Activated CD4-positive, alpha-beta memory T cell treated with anti-CD3 and anti-CD28 coated beads for 36 hours (primary cell): ENCODE data around the gene MUC5AC. TPM values are rescaled to one million over a fixed set of nuclear protein-coding genes. Genes with fewer than 3 reads are reported as not detected.
"Not testable (repeated sequence)": the region's sequence is repeated elsewhere in the genome, so short reads cannot be mapped to it uniquely, and the experiment has no call there.

Source experiments
- CTCF ChIA-PET: fragments of 350-600 bp; sonication (Branson Sonifier 250); formaldehyde crosslinking; loops from one replicate; lab custom pipeline; 2021; ENCODE audit warnings: antibody characterized with exemption, inconsistent platforms; lab: Charles Lee
- POLR2A ChIA-PET: fragments of 350-600 bp; sonication (Branson Sonifier 250); formaldehyde crosslinking; loops from one replicate; lab custom pipeline; 2021; ENCODE audit warnings: antibody characterized with exemption; lab: Charles Lee
- DNase-seq: peaks from one replicate; pipeline ENCODE4 v3.0.0-alpha.2; 2020
- H3K27ac Mint-ChIP-seq: one replicate; pipeline ENCODE4 v1.8.0; 2021; ENCODE audit warnings: mixed read lengths
- H3K27me3 Mint-ChIP-seq: one replicate; pipeline ENCODE4 v1.8.0; 2021; ENCODE audit warnings: mixed read lengths
- H3K36me3 Mint-ChIP-seq: one replicate; pipeline ENCODE4 v1.8.0; 2021; ENCODE audit warnings: mixed read lengths
- H3K4me1 Mint-ChIP-seq: one replicate; pipeline ENCODE4 v1.8.0; 2021; ENCODE audit warnings: low read depth, mixed read lengths
- H3K4me3 Mint-ChIP-seq: one replicate; pipeline ENCODE4 v1.8.0; 2021; ENCODE audit warnings: mild to moderate bottlenecking, mixed read lengths
- H3K9me3 Mint-ChIP-seq: one replicate; pipeline ENCODE4 v1.8.0; 2021; ENCODE audit warnings: mixed read lengths
- intact Hi-C: fragments of 100-400 bp; cut with micrococcal nuclease; formaldehyde crosslinking; loops from one replicate; pipeline ENCODE4 v1.15.1; 2023
- total RNA-seq, 2 experiments: library from RNA; stranded (reverse); gene quantifications; one replicate each; pipeline ENCODE4 v1.2.3, GENCODE V29; 2021

MUC5AC gene, protein sequence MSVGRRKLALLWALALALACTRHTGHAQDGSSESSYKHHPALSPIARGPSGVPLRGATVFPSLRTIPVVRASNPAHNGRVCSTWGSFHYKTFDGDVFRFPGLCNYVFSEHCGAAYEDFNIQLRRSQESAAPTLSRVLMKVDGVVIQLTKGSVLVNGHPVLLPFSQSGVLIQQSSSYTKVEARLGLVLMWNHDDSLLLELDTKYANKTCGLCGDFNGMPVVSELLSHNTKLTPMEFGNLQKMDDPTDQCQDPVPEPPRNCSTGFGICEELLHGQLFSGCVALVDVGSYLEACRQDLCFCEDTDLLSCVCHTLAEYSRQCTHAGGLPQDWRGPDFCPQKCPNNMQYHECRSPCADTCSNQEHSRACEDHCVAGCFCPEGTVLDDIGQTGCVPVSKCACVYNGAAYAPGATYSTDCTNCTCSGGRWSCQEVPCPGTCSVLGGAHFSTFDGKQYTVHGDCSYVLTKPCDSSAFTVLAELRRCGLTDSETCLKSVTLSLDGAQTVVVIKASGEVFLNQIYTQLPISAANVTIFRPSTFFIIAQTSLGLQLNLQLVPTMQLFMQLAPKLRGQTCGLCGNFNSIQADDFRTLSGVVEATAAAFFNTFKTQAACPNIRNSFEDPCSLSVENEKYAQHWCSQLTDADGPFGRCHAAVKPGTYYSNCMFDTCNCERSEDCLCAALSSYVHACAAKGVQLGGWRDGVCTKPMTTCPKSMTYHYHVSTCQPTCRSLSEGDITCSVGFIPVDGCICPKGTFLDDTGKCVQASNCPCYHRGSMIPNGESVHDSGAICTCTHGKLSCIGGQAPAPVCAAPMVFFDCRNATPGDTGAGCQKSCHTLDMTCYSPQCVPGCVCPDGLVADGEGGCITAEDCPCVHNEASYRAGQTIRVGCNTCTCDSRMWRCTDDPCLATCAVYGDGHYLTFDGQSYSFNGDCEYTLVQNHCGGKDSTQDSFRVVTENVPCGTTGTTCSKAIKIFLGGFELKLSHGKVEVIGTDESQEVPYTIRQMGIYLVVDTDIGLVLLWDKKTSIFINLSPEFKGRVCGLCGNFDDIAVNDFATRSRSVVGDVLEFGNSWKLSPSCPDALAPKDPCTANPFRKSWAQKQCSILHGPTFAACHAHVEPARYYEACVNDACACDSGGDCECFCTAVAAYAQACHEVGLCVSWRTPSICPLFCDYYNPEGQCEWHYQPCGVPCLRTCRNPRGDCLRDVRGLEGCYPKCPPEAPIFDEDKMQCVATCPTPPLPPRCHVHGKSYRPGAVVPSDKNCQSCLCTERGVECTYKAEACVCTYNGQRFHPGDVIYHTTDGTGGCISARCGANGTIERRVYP (N-terminal part only)
- total RNA-seq, result not detected

DNA sequence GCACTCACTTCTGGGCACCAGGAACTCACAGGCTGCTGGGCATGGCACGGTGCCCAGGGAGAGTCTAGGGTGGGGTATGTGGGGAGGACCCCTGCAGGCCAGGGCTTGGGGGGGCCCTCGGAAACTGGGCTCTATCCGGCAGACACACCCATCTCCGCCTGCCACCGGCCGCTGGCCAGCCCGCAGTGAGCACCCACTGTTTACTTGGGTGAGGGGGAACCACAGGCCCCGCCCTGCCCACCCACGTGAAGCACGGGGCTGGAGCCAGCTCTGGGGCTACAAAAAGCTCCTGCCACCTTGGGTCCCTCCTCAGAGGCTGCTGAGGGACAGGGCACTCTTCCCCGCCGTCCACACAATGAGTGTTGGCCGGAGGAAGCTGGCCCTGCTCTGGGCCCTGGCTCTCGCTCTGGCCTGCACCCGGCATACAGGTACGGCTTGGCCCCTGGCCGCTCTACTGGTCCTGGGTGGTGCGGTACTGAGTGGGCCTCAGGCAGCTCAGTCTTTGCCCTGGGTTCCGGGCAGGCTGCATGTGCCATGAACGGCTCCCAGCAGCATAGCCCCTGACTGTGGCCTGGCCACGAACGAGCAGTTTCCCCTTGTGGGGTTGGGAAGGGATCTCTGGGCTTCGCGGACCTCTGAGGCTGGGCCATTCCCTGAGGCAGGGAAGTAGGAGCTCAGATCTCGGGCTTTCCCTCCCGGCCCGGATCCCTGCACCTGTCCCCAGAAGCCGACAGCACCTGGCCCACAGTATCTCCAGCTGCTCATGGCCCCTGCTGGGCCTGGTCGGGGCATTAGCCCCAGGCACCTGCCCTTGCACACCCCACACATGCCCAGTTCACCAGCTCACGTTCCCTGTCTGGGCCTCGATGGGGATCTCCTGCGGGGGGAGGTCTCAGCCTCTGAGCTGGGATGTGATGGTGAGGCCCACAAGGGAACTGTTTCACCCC, at the start of gene MUC5AC:
MUC5AC (plus strand) TSS at position 309 of the 947 bp plus-strand sequence; CDS start at position 356, 47 bp downstream.
- no peaks in the 10 kb centered on the region for H3K9me3 Mint-ChIP-seq
- no peak within 1 kb of the TSS for H3K27ac Mint-ChIP-seq
- H3K4me1 Mint-ChIP-seq, result no peaks in the 10 kb centered on the region
- H3K27me3 Mint-ChIP-seq, result peaks cover 1% of the 10 kb centered on the region
- H3K4me3 Mint-ChIP-seq, result no peak within 1 kb of the TSS
- no peaks in the 10 kb centered on the region for H3K36me3 Mint-ChIP-seq
- ChIA-PET CTCF (no interaction called here), POLR2A (no interaction called here)
- intact Hi-C loops, result no loop called here
- peak; percentile 7 for DNase-seq

DNA sequence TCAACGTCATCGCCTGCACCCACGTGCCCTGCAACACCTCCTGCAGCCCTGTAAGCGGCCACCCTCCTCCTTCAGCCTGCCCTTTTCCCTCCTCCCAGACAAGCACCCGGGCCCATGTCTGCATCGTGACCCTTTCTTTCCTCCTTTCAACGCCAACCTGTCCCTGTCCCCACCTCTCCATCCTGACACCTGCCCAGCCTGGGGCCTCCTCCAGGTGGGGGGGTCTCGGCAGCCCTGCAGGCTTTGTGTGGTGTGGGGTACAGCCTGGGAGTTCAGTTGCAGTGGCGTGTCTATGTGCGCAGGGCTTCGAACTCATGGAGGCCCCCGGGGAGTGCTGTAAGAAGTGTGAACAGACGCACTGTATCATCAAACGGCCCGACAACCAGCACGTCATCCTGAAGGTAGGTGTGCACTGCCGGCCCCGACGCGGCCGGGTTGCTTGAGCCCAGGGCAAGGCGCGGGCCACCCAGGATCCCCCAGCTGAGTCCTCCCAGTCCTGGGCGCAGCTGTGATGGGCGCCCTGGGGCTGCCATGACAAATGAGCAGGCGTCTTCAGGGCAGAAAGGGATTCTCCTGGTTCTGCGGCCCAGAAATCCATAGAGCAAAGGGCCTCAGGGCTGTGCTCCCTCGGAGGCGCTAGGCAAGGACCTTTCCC, 49.4 kb upstream of the MUC5AC start:
- no peak overlapping the region for H3K27ac Mint-ChIP-seq
- no peak overlapping the region for H3K4me3 Mint-ChIP-seq
- intact Hi-C loops, result no loop called here
- H3K4me1 Mint-ChIP-seq, result no peaks in the 10 kb centered on the region
- CTCF ChIA-PET, result no interaction called here
- no peak for DNase-seq
- POLR2A ChIA-PET, result no interaction called here
- no peaks in the 10 kb centered on the region for H3K9me3 Mint-ChIP-seq
- H3K27me3 Mint-ChIP-seq, result peaks cover 2% of the 10 kb centered on the region
- no peaks in the 10 kb centered on the region for H3K36me3 Mint-ChIP-seq

DNA sequence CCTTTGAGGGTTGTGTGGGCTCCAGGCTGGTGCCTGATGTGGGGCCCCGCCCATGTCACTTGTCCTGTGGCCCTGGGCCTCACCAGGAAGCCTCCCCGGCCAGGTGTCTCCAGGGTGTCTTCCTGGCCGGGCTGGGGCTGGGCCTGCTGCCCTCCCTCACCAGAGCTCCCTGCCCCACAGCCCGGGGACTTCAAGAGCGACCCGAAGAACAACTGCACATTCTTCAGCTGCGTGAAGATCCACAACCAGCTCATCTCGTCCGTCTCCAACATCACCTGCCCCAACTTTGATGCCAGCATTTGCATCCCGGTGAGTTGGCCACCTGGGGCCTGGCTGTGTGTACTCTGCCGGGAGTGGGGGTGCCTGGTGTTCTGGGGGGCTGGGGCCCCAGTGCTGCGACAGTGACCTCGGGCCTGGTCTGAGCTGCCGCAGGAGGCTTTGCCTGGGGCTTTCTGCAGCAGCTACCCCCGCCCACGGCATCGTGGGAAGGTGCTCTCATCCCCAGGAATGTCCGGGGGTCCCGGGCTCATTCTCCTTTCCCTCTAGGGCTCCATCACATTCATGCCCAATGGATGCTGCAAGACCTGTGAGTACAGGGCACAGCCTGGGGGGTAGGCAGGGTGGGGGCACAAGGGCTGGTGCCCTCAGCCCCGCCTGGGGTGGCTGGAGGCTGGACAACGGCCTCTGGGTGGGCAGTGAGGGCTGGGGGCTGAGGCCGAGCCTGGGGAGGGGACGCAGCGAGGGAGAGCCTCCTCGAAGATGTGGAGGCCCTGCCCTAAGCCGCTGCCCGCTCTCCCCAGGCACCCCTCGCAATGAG, 48.4 kb upstream of the MUC5AC start:
- Mint-ChIP-seq H3K27me3 (peaks cover 2% of the 10 kb centered on the region), H3K36me3 (no peaks in the 10 kb centered on the region), H3K4me1 (no peaks in the 10 kb centered on the region), H3K4me3 (no peak overlapping the region), H3K9me3 (no peaks in the 10 kb centered on the region), H3K27ac (no peak overlapping the region)
- ChIA-PET CTCF (no interaction called here), POLR2A (no interaction called here)
- DNase-seq, result no peak
- intact Hi-C loops, result no loop called here

DNA sequence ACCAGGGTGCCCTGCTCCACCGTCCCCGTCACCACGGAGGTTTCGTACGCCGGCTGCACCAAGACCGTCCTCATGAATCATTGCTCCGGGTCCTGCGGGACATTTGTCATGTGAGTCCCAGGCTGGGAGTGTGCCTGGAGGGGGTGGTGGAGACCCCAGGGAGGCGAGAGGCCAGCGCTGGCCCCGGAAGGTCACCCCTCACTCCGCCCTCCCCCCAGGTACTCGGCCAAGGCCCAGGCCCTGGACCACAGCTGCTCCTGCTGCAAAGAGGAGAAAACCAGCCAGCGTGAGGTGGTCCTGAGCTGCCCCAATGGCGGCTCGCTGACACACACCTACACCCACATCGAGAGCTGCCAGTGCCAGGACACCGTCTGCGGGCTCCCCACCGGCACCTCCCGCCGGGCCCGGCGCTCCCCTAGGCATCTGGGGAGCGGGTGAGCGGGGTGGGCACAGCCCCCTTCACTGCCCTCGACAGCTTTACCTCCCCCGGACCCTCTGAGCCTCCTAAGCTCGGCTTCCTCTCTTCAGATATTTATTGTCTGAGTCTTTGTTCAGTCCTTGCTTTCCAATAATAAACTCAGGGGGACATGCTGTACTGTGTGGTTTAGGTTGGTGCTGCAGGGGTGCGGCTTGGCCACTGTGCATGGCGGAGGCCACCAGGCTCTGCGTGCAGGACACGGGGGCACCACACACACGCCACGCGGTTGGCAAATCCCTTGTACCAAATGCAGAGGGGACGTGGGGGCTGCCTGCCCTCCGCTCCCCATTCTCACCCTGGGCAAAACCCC, 47.6 kb upstream of the MUC5AC start:
- ChIA-PET CTCF (no interaction called here), POLR2A (no interaction called here)
- Mint-ChIP-seq H3K9me3 (no peaks in the 10 kb centered on the region), H3K27ac (no peak overlapping the region), H3K4me3 (no peak overlapping the region), H3K36me3 (no peaks in the 10 kb centered on the region), H3K27me3 (peaks cover 2% of the 10 kb centered on the region), H3K4me1 (peaks cover 3% of the 10 kb centered on the region)
- intact Hi-C loops, result no loop called here
- no peak for DNase-seq

DNA sequence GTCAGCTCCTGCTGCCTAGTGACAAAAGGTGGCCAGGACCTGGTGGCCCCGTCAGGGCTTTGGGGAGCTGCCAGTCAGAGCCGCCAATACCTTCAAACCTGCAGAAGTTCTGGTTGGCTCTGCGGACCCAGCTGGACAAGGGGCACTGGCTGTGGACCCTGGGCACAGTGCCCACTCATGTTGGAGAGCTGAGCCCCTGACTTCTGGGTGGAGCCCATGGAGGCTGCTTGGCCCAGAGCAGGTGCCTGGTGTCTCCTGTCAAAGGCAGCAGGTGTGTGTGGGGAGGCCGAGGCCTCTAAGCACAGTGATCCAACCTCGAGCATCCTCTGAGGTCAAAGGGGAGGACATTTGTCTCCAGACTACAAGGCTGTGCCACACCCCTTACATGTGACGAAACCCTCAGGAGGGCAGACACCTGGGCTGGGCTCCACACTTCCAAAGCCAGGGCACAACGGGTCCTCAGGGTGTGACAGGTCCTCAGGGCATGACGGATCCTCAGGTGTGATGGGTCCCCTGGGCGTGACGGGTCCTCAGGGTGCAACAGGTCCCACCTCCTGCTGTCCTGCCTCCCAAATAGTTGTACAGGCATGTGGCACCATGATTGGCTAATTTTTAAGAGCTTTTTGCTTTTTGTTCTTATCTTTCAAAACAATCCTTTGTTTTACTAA, 46.1 kb upstream of the MUC5AC start:
- Mint-ChIP-seq H3K27me3 (no peaks in the 10 kb centered on the region), H3K36me3 (no peaks in the 10 kb centered on the region), H3K27ac (no peak overlapping the region), H3K9me3 (no peaks in the 10 kb centered on the region), H3K4me3 (no peak overlapping the region), H3K4me1 (peaks cover 3% of the 10 kb centered on the region)
- no peak for DNase-seq
- ChIA-PET CTCF (interaction anchor here (0.6 kb wide), 1 partner anchor 161 kb away, joined by 3 read pairs; no protein-coding TSS in a partner anchor), POLR2A (no interaction called here)
- intact Hi-C loops, result no loop called here

DNA sequence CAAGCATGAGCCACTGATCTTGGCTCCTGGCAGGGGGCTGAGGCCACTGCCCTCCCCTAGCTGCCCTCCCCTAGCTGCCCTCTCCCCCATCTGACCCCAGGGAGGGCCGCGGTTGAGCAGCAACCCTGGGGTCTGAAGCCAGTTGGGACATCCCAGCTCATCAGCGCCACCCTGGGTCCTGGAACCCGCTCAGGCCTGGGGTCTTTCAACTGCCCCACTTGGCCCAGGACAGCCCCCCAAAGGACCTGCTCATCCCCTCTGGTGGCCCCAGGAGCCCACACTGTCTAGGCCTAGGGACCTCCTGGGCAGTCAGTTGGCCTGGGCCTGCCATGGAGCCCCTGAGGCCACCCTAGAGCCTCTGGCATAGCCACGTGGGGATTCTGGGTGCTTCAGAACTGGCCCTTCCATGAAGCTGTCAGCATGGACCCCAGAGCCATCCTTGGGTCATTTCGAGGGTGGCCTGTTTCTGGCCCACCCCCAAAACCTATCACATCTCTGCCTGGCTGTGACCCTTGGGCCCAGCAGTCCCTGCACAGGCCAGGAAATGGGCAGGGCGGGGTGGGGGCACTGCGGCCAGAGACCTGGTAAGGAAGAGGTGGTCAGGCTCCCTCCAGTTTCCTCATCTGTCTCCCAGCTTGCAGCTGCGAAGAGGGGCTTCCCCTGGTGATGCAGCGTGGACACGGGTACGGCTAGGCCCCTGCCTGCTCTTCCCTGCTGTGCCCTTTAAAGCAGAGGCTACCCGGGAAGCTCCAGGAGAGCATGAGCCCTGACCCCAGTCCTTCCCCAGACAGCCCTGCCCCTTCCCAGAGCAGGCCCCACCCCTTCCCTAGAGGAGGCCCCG, 45.2 kb upstream of the MUC5AC start:
- POLR2A ChIA-PET, result no interaction called here
- H3K36me3 Mint-ChIP-seq, result no peaks in the 10 kb centered on the region
- H3K4me3 Mint-ChIP-seq, result no peak overlapping the region
- no peaks in the 10 kb centered on the region for H3K9me3 Mint-ChIP-seq
- no peak for DNase-seq
- H3K27me3 Mint-ChIP-seq, result no peaks in the 10 kb centered on the region
- CTCF ChIA-PET, result no interaction called here
- intact Hi-C loops, result no loop called here
- H3K27ac Mint-ChIP-seq, result no peak overlapping the region
- peaks cover 3% of the 10 kb centered on the region for H3K4me1 Mint-ChIP-seq

DNA sequence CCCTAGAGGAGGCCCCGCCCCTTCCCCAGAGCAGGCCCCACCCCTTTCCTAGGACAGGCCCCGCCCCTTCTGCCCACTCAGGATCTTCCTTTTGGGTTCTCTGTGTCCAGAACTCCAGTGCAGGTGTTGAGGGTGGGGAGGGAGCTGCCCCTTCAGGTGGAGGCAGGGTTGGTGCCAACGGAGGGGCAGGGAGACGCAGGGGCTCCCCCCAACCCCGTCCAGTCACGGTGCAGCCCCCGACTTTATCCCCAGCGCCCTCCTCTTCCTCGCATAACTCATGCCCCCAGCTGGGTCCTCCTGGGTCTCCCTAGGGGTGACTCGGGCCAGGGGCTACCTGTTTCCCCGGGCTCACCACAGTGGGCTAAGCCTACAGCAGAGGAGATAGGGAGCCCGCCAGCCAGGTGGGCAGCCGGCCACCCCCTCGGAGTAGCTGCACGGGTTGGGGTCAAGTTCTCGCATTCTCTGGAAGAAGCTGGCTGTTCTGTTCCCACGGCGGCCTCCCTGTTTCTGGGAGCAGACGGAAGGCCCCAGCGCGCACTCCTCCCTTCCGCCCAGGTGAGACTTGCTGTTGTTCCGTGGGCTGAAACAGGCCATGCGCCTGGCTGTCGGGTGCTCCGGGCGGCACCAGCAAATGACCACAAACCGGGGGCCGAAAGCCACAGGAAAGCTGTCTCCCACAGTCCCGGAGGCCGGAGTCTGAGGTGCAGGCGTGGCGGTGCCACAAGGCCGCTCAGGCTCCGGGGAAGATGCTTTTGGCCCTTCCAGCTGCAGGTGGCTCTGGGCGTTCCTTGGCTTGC, 44.1 kb upstream of the MUC5AC start:
- Mint-ChIP-seq H3K36me3 (no peaks in the 10 kb centered on the region), H3K27ac (no peak overlapping the region), H3K9me3 (no peaks in the 10 kb centered on the region), H3K4me3 (no peak overlapping the region), H3K27me3 (no peaks in the 10 kb centered on the region), H3K4me1 (peaks cover 3% of the 10 kb centered on the region)
- DNase-seq, result no peak
- intact Hi-C loops, result no loop called here
- ChIA-PET POLR2A (no interaction called here), CTCF (interaction anchor here (0.9 kb wide), 1 partner anchor 461 kb away, joined by 3 read pairs; no protein-coding TSS in a partner anchor)

DNA sequence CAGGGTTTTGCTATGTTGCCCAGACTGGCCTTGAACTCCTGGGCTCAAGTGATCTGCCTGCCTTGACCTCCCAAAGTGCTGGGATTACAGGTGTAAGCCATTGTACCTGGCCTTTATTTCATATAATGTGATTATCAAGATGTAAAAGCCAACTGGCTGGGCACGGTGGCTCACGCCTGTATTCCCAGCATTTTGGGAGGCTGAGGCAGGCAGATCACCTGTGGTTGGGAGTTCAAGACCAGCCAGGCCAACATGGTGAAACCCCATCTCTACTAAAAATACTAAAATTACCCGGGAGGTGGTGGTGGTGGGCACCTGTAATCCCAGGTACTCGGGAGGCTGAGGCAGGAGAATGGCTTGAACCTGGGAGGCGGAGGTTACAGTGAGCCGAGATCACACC, 42.5 kb upstream of the MUC5AC start:
- H3K36me3 Mint-ChIP-seq, H3K9me3 Mint-ChIP-seq, CTCF ChIA-PET, DNase-seq, H3K4me3 Mint-ChIP-seq, H3K27me3 Mint-ChIP-seq, intact Hi-C loops, POLR2A ChIA-PET, H3K4me1 Mint-ChIP-seq, H3K27ac Mint-ChIP-seq: not testable (repeated sequence)
